Stimulated activated CD4-positive, alpha-beta T cell treated with anti-CD3 and anti-CD28 coated beads, Interleukin-15, amount 100 ng/mL, for 24 hours (primary cell): ENCODE data around the gene LRRC3.
"Not testable (repeated sequence)": the region's sequence is repeated elsewhere in the genome, so short reads cannot be mapped to it uniquely, and the experiment has no call there.

ENCODE experiments used
- DNase-seq: peaks from one replicate; pipeline ENCODE4 v3.0.0-alpha.2; 2020

Gene LRRC3

GRCh38 chr21:44454747-44455523 is at the start of gene LRRC3:
Gene LRRC3, plus strand, starts transcription at chr21:44455510. Its CDS starts 1,135 bp downstream, at chr21:44456645.
- DNase-seq = peak; percentile 90

GRCh38 chr21:44405948-44406872 is 49.1 kb upstream of the LRRC3 start:
- DNase-seq = no peak

- DNase-seq = no peak
These were observed 48.4 kb upstream of the LRRC3 start for GRCh38 chr21:44406953-44407352.

GRCh38 chr21:44407493-44407892 is 47.8 kb upstream of the LRRC3 start:
- DNase-seq = peak; percentile 49

- DNase-seq = no peak
These were observed 47.1 kb upstream of the LRRC3 start for GRCh38 chr21:44408226-44408625.

- no peak for DNase-seq
These were observed 41.6 kb upstream of the LRRC3 start for GRCh38 chr21:44413566-44414290.

GRCh38 chr21:44414291-44415072 is 40.8 kb upstream of the LRRC3 start:
- no peak for DNase-seq

GRCh38 chr21:44415073-44416025 is 40.0 kb upstream of the LRRC3 start:
- DNase-seq = no peak

GRCh38 chr21:44416193-44416592 is 39.1 kb upstream of the LRRC3 start:
- no peak for DNase-seq

- not testable (repeated sequence) for DNase-seq
These were observed 37.6 kb upstream of the LRRC3 start for GRCh38 chr21:44417621-44418107.

GRCh38 chr21:44418108-44418875 is 37.0 kb upstream of the LRRC3 start:
- no peak for DNase-seq

- no peak for DNase-seq
These were observed 36.5 kb upstream of the LRRC3 start for GRCh38 chr21:44418876-44419230.

GRCh38 chr21:44419679-44420078 is 35.6 kb upstream of the LRRC3 start:
- DNase-seq = no peak

- DNase-seq = no peak
These were observed 34.7 kb upstream of the LRRC3 start for GRCh38 chr21:44420416-44421205.

- DNase-seq = no peak
These were observed 33.1 kb upstream of the LRRC3 start for GRCh38 chr21:44421901-44422840.

GRCh38 chr21:44423312-44423821 is 31.9 kb upstream of the LRRC3 start:
- DNase-seq = no peak

- DNase-seq = no peak
These were observed 31.2 kb upstream of the LRRC3 start for GRCh38 chr21:44423941-44424607.
